Osteoblast (primary cell): ENCODE measurements around the gene RPS21. TPM values are rescaled to one million over a fixed set of nuclear protein-coding genes. Genes with fewer than 3 reads are reported as not detected.

Experiments used
- DNase-seq: peaks from one replicate; pipeline ENCODE4 v3.0.0; 2011; ENCODE audit warnings: low spot score, mixed read lengths; ENCODE audit not compliant: insufficient read length; ENCODE audit errors: missing footprints
- H2AFZ ChIP-seq: 2 replicates; pipeline ENCODE4 v1.6.0; 2011; ENCODE audit warnings: mild to moderate bottlenecking, low read length
- H3K27ac ChIP-seq: 2 replicates; pipeline ENCODE4 v1.5.1; 2011; ENCODE audit warnings: mild to moderate bottlenecking, low read depth, low read length, moderate library complexity
- H3K27me3 ChIP-seq: 2 replicates; pipeline ENCODE4 v1.6.0; 2012; ENCODE audit warnings: mild to moderate bottlenecking, control low read depth, inconsistent platforms, low read length, moderate library complexity; ENCODE audit not compliant: insufficient read depth
- H3K36me3 ChIP-seq: 2 replicates; pipeline ENCODE4 v1.5.1; 2011; ENCODE audit warnings: mild to moderate bottlenecking, low read length, control low read depth, moderate library complexity; ENCODE audit not compliant: insufficient read depth
- H3K4me1 ChIP-seq: 2 replicates; pipeline ENCODE4 v1.5.1; 2011; ENCODE audit warnings: mild to moderate bottlenecking, low read length, control low read depth, moderate library complexity; ENCODE audit not compliant: insufficient read depth
- H3K4me2 ChIP-seq: 2 replicates; pipeline ENCODE4 v1.6.0; 2011; ENCODE audit warnings: mild to moderate bottlenecking, low read length; ENCODE audit not compliant: insufficient read depth
- H3K4me3 ChIP-seq: fragments of 200-600 bp; sonication (generic); 3 replicates; pipeline ENCODE4 v1.5.1; 2012; ENCODE audit warnings: mild to moderate bottlenecking, low read length, inconsistent platforms; ENCODE audit not compliant: insufficient read depth
- H3K79me2 ChIP-seq: 2 replicates; pipeline ENCODE4 v1.6.0; 2012; ENCODE audit warnings: mild to moderate bottlenecking, low read length, control low read depth, inconsistent platforms; ENCODE audit not compliant: insufficient read depth
- H3K9me3 ChIP-seq: 2 replicates; pipeline ENCODE4 v1.5.1; 2011; ENCODE audit warnings: low read depth, low read length, control low read depth
- H4K20me1 ChIP-seq: 2 replicates; pipeline ENCODE4 v1.6.0; 2012; ENCODE audit warnings: mild to moderate bottlenecking, low read length, control low read depth; ENCODE audit not compliant: insufficient read depth
- total RNA-seq: library from RNA; depleted of rRNA; stranded (reverse); fragments of >200 nt; gene quantifications from 2 replicates; pipeline ENCODE4 v1.2.3, GENCODE V29; 2012
- TF ChIP-seq, protein P1 (sequence below): IDR thresholded peaks from 2 replicates; pipeline ENCODE4 v1.5.1; 2011; ENCODE audit warnings: mild to moderate bottlenecking, low read depth, low read length, moderate library complexity; ENCODE audit errors: extremely low read depth

The RPS21 gene
- total RNA-seq, 1 donor: 460 TPM

DNA sequence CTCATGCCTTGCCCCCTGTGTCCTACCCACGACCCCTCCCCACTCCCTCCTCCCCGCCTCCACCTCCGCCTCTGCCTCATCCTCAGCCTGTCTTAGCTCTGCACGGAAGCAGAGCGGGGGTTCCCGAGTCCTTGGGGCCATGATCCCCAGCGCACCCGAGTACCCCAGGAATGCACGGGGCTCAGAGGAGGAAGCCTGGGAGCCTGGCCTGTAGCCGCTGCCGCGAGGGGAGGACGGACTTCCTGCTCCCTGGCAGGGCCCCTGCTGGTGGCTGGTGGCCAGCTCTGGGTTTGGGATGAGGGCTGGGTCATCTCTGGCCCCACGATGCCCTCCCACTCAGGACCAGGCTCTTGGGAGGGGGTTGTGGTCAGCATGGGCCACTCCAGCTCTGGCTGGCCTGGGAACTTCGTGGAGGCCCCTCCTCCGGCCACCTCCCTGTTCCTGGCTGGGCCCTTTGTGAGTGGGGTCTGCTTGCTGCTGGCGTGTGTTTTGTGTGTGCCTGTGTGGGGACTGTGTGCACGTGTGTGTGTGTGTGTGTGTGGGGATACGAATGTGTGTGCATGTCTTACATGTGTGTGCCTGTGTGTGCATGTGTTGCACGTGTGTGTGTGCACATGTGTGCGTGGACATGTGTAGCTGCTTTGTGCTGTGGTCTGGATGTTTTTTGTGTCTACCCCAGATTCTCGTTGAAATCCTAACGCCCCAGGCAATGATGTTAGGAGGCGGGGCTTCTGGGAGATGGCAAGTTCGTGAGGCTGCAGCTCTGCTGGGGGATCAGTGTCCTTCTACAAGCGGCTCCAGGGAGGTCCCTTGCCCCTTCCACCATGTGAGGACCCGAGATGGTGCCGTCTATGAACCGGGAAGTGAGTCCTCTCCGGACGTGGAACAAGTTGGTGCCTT, 41.7 kb downstream of the RPS21 start:
- no peaks in the 10 kb centered on the region for H3K4me1 ChIP-seq
- no peak overlapping the region for H3K27ac ChIP-seq
- TF ChIP-seq, protein P1, sequence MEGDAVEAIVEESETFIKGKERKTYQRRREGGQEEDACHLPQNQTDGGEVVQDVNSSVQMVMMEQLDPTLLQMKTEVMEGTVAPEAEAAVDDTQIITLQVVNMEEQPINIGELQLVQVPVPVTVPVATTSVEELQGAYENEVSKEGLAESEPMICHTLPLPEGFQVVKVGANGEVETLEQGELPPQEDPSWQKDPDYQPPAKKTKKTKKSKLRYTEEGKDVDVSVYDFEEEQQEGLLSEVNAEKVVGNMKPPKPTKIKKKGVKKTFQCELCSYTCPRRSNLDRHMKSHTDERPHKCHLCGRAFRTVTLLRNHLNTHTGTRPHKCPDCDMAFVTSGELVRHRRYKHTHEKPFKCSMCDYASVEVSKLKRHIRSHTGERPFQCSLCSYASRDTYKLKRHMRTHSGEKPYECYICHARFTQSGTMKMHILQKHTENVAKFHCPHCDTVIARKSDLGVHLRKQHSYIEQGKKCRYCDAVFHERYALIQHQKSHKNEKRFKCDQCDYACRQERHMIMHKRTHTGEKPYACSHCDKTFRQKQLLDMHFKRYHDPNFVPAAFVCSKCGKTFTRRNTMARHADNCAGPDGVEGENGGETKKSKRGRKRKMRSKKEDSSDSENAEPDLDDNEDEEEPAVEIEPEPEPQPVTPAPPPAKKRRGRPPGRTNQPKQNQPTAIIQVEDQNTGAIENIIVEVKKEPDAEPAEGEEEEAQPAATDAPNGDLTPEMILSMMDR: no peak
- H3K79me2 ChIP-seq: no peaks in the 10 kb centered on the region
- peaks cover 17% of the 10 kb centered on the region for H3K27me3 ChIP-seq
- no peak overlapping the region for H3K4me3 ChIP-seq
- H3K4me2 ChIP-seq: no peak overlapping the region
- no peak overlapping the region for H2AFZ ChIP-seq
- no peaks in the 10 kb centered on the region for H3K9me3 ChIP-seq
- no peaks in the 10 kb centered on the region for H4K20me1 ChIP-seq
- no peaks in the 10 kb centered on the region for H3K36me3 ChIP-seq
- DNase-seq: no peak

DNA sequence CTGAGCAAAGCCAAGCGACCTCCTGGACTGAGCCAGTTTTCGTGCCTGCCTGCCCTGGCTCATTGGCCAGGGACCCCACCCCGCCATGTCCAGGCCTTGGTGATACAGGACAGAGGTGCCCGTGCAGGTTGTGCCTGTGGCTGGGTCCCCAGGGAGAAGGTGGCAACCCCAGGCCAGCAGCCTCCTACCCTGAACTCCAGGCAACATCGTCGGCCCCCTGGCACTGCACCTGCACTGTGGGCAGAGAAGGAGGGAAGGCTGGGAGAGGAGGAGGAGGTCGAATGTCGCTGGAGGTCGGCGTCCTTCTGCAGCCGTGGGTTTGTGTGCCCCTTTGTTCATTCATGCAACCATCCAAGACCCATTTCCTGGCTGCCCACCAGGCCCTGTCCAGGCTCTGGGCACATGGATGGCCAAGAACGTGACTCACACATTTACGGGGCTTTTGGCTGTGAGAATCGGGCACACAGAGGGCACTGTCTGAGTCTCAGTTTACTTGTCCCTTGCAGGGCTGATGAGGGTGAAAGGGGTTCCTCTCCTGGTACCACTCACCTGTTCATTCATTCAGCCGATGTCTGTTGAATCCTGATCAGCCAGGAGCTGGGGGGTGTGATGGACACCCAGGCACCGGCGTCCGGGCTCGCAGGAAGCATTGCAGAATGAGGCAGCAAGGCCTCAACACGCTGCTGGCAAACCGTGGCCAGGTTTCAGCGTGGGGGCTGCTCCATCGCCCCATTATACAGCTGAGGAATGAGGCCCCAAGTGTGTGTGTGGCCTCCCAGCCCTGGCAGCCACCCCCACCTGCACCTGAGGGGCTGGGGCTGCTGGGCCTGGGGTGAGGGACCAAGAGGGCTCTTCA, 42.8 kb downstream of the RPS21 start:
- TF ChIP-seq, protein P1: no peak
- Histone ChIP-seq H3K27ac (no peak overlapping the region), H3K4me2 (no peak overlapping the region), H3K36me3 (no peaks in the 10 kb centered on the region), H2AFZ (no peak overlapping the region), H3K4me3 (no peak overlapping the region), H3K27me3 (peaks cover 27% of the 10 kb centered on the region), H3K4me1 (no peaks in the 10 kb centered on the region), H3K9me3 (no peaks in the 10 kb centered on the region), H3K79me2 (no peaks in the 10 kb centered on the region), H4K20me1 (no peaks in the 10 kb centered on the region)
- DNase-seq: no peak

DNA sequence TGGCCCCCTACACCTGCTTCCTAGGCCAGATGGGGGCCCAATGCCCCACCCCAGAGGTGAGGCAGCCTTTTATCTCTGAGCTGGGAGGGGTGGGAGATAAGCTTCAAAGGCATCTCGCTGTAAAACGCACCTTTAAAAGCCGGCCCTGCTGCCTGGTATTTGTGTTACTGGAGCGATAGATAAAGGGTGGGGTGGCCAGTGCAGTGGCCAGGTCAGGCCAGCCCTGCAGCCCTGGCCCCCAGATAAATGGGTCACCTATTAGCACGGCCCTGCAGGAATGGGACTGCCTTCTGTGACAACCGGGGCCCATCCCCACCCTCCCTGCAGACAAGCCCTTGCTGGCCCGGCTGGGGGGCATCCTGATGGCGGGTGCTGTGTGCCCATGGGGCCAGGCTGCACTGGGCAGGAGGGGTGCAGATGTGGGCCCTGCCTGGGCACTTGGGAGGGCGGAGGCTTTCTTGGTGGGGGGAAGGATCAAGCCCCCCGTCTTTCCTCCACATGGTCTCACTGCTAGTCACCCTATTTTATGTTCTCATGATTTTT, 43.5 kb downstream of the RPS21 start:
- Histone ChIP-seq H3K27ac (no peak overlapping the region), H3K4me2 (no peak overlapping the region), H3K9me3 (no peaks in the 10 kb centered on the region), H2AFZ (no peak overlapping the region), H3K79me2 (no peaks in the 10 kb centered on the region), H3K4me1 (no peaks in the 10 kb centered on the region), H3K27me3 (peaks cover 34% of the 10 kb centered on the region), H3K4me3 (no peak overlapping the region), H3K36me3 (no peaks in the 10 kb centered on the region), H4K20me1 (no peaks in the 10 kb centered on the region)
- TF ChIP-seq, protein P1: no peak
- no peak for DNase-seq
